DND-41 (cell line): ENCODE results near the gene EIF2S1.
A peak's percentile ranks its signal among the peaks of the same experiment; 100 is the strongest.
"Not testable (repeated sequence)": the region's sequence is repeated elsewhere in the genome, so short reads cannot be mapped to it uniquely, and the experiment has no call there.

Experiments used
- ATAC-seq: fragments of 200-7000 bp; cut with Tn5 transposase; 3 replicates; pipeline ENCODE4 v1.9.1; 2021; ENCODE audit warnings: low read depth; ENCODE audit not compliant: insufficient read depth
- DNase-seq: peaks from one replicate; pipeline ENCODE4 v3.0.0-alpha.2; 2020
- H2AFZ ChIP-seq: 2 replicates; pipeline ENCODE4 v1.6.0; 2012; ENCODE audit warnings: low read depth, low read length
- H3K27ac ChIP-seq: 2 replicates; pipeline ENCODE4 v1.5.1; 2012; ENCODE audit warnings: low read length, inconsistent platforms
- H3K27me3 ChIP-seq: fragments of 200-600 bp; sonication (generic); 2 replicates; pipeline ENCODE4 v1.6.0; 2012; ENCODE audit warnings: low read length, mild to moderate bottlenecking, inconsistent platforms; ENCODE audit not compliant: insufficient read depth, poor library complexity
- H3K36me3 ChIP-seq: 2 replicates; pipeline ENCODE4 v1.5.1; 2012; ENCODE audit warnings: low read length, inconsistent platforms; ENCODE audit not compliant: insufficient read depth
- H3K4me1 ChIP-seq: 2 replicates; pipeline ENCODE4 v1.5.1; 2012; ENCODE audit warnings: mild to moderate bottlenecking, low read length; ENCODE audit not compliant: insufficient read depth
- H3K4me2 ChIP-seq: 2 replicates; pipeline ENCODE4 v1.6.0; 2012; ENCODE audit warnings: mild to moderate bottlenecking, moderate library complexity, low read length, inconsistent platforms; ENCODE audit not compliant: insufficient read depth
- H3K4me3 ChIP-seq, 2 experiments: fragments of 200-600 bp in 1 of 2; shearing (Covaris generic) in 1 of 2; 2 replicates each; pipeline ENCODE4 v1.5.1; 2012 to 2016; ENCODE audit warnings: inconsistent platforms in 2 of 2, low read length in 2 of 2, mild to moderate bottlenecking in 2 of 2, low read depth in 1 of 2, moderate library complexity in 1 of 2
- H3K79me2 ChIP-seq: 2 replicates; pipeline ENCODE4 v1.6.0; 2012; ENCODE audit warnings: low read length, inconsistent platforms; ENCODE audit not compliant: insufficient read depth
- H3K9ac ChIP-seq: 2 replicates; pipeline ENCODE4 v1.6.0; 2012; ENCODE audit warnings: low read depth, mild to moderate bottlenecking, inconsistent platforms, low read length, moderate library complexity
- H3K9me3 ChIP-seq: 2 replicates; pipeline ENCODE4 v1.5.1; 2012; ENCODE audit warnings: low read length, moderate library complexity, mild to moderate bottlenecking, inconsistent platforms; ENCODE audit not compliant: insufficient read depth, severe bottlenecking
- H4K20me1 ChIP-seq: 2 replicates; pipeline ENCODE4 v1.6.0; 2012; ENCODE audit warnings: low read length; ENCODE audit not compliant: insufficient read depth
- CTCF ChIP-seq: IDR thresholded peaks from 2 replicates; pipeline ENCODE4 v1.5.1; 2012; ENCODE audit warnings: borderline replicate concordance, low read length, moderate library complexity, mild to moderate bottlenecking; ENCODE audit not compliant: poor library complexity, severe bottlenecking; ENCODE audit errors: extremely low read depth
- EZH2 ChIP-seq: IDR thresholded peaks from 3 replicates; pipeline ENCODE4 v1.6.1; 2012; ENCODE audit warnings: borderline replicate concordance, low read depth, mild to moderate bottlenecking, moderate library complexity, low read length, inconsistent platforms; ENCODE audit not compliant: severe bottlenecking

EIF2S1 gene

GRCh38 chr14:67413806-67414769 lies 54.0 kb downstream of the EIF2S1 start:
- Histone ChIP-seq H3K27ac (no peak overlapping the region), H3K79me2 (no peaks in the 10 kb centered on the region), H3K9ac (no peak overlapping the region), H3K9me3 (no peaks in the 10 kb centered on the region), H3K4me3 (no peak overlapping the region), H3K36me3 (no peaks in the 10 kb centered on the region), H2AFZ (no peak overlapping the region), H4K20me1 (no peaks in the 10 kb centered on the region), H3K27me3 (no peaks in the 10 kb centered on the region), H3K4me2 (no peak overlapping the region), H3K4me1 (no peaks in the 10 kb centered on the region)
- peak; percentile 76 for ATAC-seq
- TF ChIP-seq EZH2 (no peak), CTCF (no peak)
- peak; percentile 34 for DNase-seq

GRCh38 chr14:67415610-67416009 lies 55.5 kb downstream of the EIF2S1 start:
- not testable (repeated sequence) for H3K4me1 ChIP-seq, ATAC-seq, H4K20me1 ChIP-seq, H2AFZ ChIP-seq, H3K9ac ChIP-seq, H3K79me2 ChIP-seq, H3K9me3 ChIP-seq, H3K4me3 ChIP-seq, H3K36me3 ChIP-seq, H3K27ac ChIP-seq, DNase-seq, H3K4me2 ChIP-seq, H3K27me3 ChIP-seq

GRCh38 chr14:67416085-67416484 lies 56.0 kb downstream of the EIF2S1 start:
- no peaks in the 10 kb centered on the region for H3K36me3 ChIP-seq
- ATAC-seq = no peak
- no peaks in the 10 kb centered on the region for H3K4me1 ChIP-seq
- no peaks in the 10 kb centered on the region for H3K79me2 ChIP-seq
- no peak overlapping the region for H3K4me2 ChIP-seq
- H3K4me3 ChIP-seq = no peak overlapping the region
- H3K27me3 ChIP-seq = no peaks in the 10 kb centered on the region
- H4K20me1 ChIP-seq = no peaks in the 10 kb centered on the region
- H3K9me3 ChIP-seq = no peaks in the 10 kb centered on the region
- H2AFZ ChIP-seq = no peak overlapping the region
- no peak overlapping the region for H3K9ac ChIP-seq
- H3K27ac ChIP-seq = no peak overlapping the region
- DNase-seq = no peak
- no peak for TF ChIP-seq EZH2
- TF ChIP-seq CTCF = no peak

- DNase-seq (no peak), ATAC-seq (no peak)
- Histone ChIP-seq H3K36me3 (no peaks in the 10 kb centered on the region), H3K4me3 (no peak overlapping the region), H3K27ac (no peak overlapping the region), H3K9me3 (no peaks in the 10 kb centered on the region), H3K27me3 (no peaks in the 10 kb centered on the region), H3K4me1 (no peaks in the 10 kb centered on the region), H3K9ac (no peak overlapping the region), H3K4me2 (no peak overlapping the region), H2AFZ (no peak overlapping the region), H3K79me2 (no peaks in the 10 kb centered on the region), H4K20me1 (no peaks in the 10 kb centered on the region)
- TF ChIP-seq EZH2 (no peak), CTCF (no peak)
Measured at GRCh38 chr14:67416810-67417209, 56.7 kb downstream of the EIF2S1 start.
